Measurements from ENCODE around the gene TESPA1. TPM values are rescaled to one million over a fixed set of nuclear protein-coding genes. Genes with fewer than 3 reads are reported as not detected.

The TESPA1 gene
- polyA plus RNA-seq, 1 donor (not counting 4 experiments of a cell fraction or from before 2014, with no cell fraction given): not detected

- Histone ChIP-seq H3K9me3 (ENCODE audit: control insufficient read depth, low read depth, low read length) (no peaks in the 10 kb centered on the region), H3K9me1 (ENCODE audit: control insufficient read depth, extremely low read depth, insufficient read depth, low read length) (no peaks in the 10 kb centered on the region), H3K4me2 (ENCODE audit: control insufficient read depth, extremely low read depth, insufficient read depth, low read depth, low read length) (no peak overlapping the region), H3K27me3 (ENCODE audit: control insufficient read depth, extremely low read depth, insufficient read depth, low read length) (no peaks in the 10 kb centered on the region), H3K4me3 (ENCODE audit: control insufficient read depth in 2 of 3, extremely low read depth in 1 of 3, insufficient read depth in 2 of 3, low read depth in 1 of 3, low read length in 3 of 3) (no peak overlapping the region), H3K9ac (ENCODE audit: control insufficient read depth, extremely low read depth, insufficient read depth, low read length) (no peak overlapping the region), H4K20me1 (ENCODE audit: control insufficient read depth, extremely low read depth, insufficient read depth, low read length) (no peaks in the 10 kb centered on the region), H3K79me2 (ENCODE audit: control insufficient read depth, insufficient read depth, low read length) (no peaks in the 10 kb centered on the region), H2AFZ (ENCODE audit: control insufficient read depth, low read length) (no peak overlapping the region), H3K27ac (ENCODE audit: control insufficient read depth, insufficient read depth, low read length) (no peak overlapping the region), H3K36me3 (ENCODE audit: control insufficient read depth in 2 of 2, extremely low read depth in 1 of 2, insufficient read depth in 2 of 2, low read length in 2 of 2) (no peaks in the 10 kb centered on the region), H3K4me1 (ENCODE audit: control insufficient read depth, extremely low read depth, insufficient read depth, low read length) (peaks cover 6% of the 10 kb centered on the region)
- dilution Hi-C loops (cut with MboI; ENCODE audit: extremely low pct_ligation_motif_present, low sequenced_read_pairs): no loop called here
- DNase-seq (ENCODE audit: low read depth, low spot score) (no peak), FAIRE-seq (peak; percentile 46)
- TF ChIP-seq, protein P1, sequence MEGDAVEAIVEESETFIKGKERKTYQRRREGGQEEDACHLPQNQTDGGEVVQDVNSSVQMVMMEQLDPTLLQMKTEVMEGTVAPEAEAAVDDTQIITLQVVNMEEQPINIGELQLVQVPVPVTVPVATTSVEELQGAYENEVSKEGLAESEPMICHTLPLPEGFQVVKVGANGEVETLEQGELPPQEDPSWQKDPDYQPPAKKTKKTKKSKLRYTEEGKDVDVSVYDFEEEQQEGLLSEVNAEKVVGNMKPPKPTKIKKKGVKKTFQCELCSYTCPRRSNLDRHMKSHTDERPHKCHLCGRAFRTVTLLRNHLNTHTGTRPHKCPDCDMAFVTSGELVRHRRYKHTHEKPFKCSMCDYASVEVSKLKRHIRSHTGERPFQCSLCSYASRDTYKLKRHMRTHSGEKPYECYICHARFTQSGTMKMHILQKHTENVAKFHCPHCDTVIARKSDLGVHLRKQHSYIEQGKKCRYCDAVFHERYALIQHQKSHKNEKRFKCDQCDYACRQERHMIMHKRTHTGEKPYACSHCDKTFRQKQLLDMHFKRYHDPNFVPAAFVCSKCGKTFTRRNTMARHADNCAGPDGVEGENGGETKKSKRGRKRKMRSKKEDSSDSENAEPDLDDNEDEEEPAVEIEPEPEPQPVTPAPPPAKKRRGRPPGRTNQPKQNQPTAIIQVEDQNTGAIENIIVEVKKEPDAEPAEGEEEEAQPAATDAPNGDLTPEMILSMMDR (optimal IDR thresholded peaks at IDR 0.05 in 1 of 3, IDR thresholded peaks at IDR 0.05 in 1 of 3, conservative IDR thresholded peaks at IDR 0.05 in 1 of 3; ENCODE audit: extremely low read depth in 1 of 3, insufficient read depth in 2 of 3, low read length in 3 of 3): no peak
- TF ChIP-seq EZH2 (IDR thresholded peaks at IDR 0.05; ENCODE audit: low read length): no peak
Measured at GRCh38 chr12:54977155-54977554, 7.4 kb downstream of the TESPA1 start.

DNA sequence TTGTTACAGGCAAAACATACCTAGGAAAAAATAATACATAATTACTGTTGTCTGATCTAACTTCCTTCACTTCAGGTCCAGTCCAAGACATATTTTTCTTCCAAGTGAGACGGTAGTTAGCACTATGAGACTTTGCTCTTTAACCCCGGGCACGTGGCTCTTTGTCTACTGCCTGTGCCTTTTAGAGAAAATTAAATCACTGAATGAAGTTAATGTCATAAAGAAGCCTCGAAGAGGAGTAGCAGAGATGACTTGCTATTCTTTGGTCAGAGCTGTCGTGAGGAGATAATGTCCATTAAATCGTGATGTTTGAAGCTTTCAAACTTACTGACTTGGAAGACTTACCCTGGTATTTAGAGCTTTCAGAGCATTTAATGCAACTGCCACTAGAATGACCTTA, 8.7 kb downstream of the TESPA1 start:
- no peaks in the 10 kb centered on the region for H3K9me3 ChIP-seq (ENCODE audit: control insufficient read depth, low read depth, low read length)
- no peak overlapping the region for H3K27ac ChIP-seq (ENCODE audit: control insufficient read depth, insufficient read depth, low read length)
- H3K27me3 ChIP-seq (ENCODE audit: control insufficient read depth, extremely low read depth, insufficient read depth, low read length): no peaks in the 10 kb centered on the region
- H3K9ac ChIP-seq (ENCODE audit: control insufficient read depth, extremely low read depth, insufficient read depth, low read length): no peak overlapping the region
- H3K4me2 ChIP-seq (ENCODE audit: control insufficient read depth, extremely low read depth, insufficient read depth, low read depth, low read length): no peak overlapping the region
- H3K79me2 ChIP-seq (ENCODE audit: control insufficient read depth, insufficient read depth, low read length): no peaks in the 10 kb centered on the region
- no peaks in the 10 kb centered on the region for H4K20me1 ChIP-seq (ENCODE audit: control insufficient read depth, extremely low read depth, insufficient read depth, low read length)
- no peak for FAIRE-seq
- dilution Hi-C loops (cut with MboI; ENCODE audit: extremely low pct_ligation_motif_present, low sequenced_read_pairs): no loop called here
- TF ChIP-seq EZH2 (IDR thresholded peaks at IDR 0.05; ENCODE audit: low read length): no peak
- TF ChIP-seq, protein P1 (optimal IDR thresholded peaks at IDR 0.05 in 1 of 3, IDR thresholded peaks at IDR 0.05 in 1 of 3, conservative IDR thresholded peaks at IDR 0.05 in 1 of 3; ENCODE audit: extremely low read depth in 1 of 3, insufficient read depth in 2 of 3, low read length in 3 of 3): no peak
- H2AFZ ChIP-seq (ENCODE audit: control insufficient read depth, low read length): no peak overlapping the region
- H3K36me3 ChIP-seq (ENCODE audit: control insufficient read depth in 2 of 2, extremely low read depth in 1 of 2, insufficient read depth in 2 of 2, low read length in 2 of 2): no peaks in the 10 kb centered on the region
- peaks cover 6% of the 10 kb centered on the region for H3K4me1 ChIP-seq (ENCODE audit: control insufficient read depth, extremely low read depth, insufficient read depth, low read length)
- no peak overlapping the region for H3K4me3 ChIP-seq (ENCODE audit: control insufficient read depth in 2 of 3, extremely low read depth in 1 of 3, insufficient read depth in 2 of 3, low read depth in 1 of 3, low read length in 3 of 3)
- no peak for DNase-seq (ENCODE audit: low read depth, low spot score)
- H3K9me1 ChIP-seq (ENCODE audit: control insufficient read depth, extremely low read depth, insufficient read depth, low read length): no peaks in the 10 kb centered on the region

Measured in keratinocyte (primary cell).